Caki2 (cell line): ENCODE results near the gene RGS10. TPM values are rescaled to one million over a fixed set of nuclear protein-coding genes. Genes with fewer than 3 reads are reported as not detected.
"Not testable (repeated sequence)": the region's sequence is repeated elsewhere in the genome, so short reads cannot be mapped to it uniquely, and the experiment has no call there.

Source experiments
- DNase-seq: peaks from one replicate; pipeline ENCODE4 v3.0.0-alpha.2; 2015; ENCODE audit warnings: low read depth
- in situ Hi-C: cut with HindIII; loops from 2 replicates; pipeline ENCODE4 v1.10.0; 2016; ENCODE audit warnings: low sequenced_read_pairs, low pct_unique_long_range_greater_than_20kb, mixed read lengths
- total RNA-seq: library from RNA; depleted of rRNA; stranded (reverse); fragments of >200 nt; shearing (Covaris generic); gene quantifications from 2 replicates; pipeline ENCODE4 v1.2.3, GENCODE V29; 2014; ENCODE audit warnings: low replicate concordance

The RGS10 gene
- total RNA-seq, 1 experiment from 2014 or later = 45.8 TPM

DNA sequence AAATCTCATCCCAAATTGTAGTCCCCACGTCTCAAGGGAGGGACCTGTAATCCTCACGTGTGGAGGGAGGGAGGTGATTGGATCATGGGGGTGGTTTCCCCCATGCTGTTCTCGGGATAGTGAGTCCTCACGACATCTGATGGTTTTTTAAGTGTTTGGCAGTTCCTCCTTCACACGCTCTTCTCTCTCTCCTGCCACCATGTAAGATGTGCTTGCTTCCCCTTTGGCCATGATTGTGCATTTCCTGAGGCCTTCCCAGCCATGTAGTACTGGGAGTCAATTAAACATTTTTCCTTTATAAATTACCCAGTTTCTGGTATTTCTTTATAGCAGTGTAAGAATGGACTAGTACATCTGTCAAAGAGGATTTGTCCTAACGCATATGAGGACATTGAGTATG is 59.5 kb downstream of the RGS10 start:
- DNase-seq = no peak
- in situ Hi-C loops = no loop called here

DNA sequence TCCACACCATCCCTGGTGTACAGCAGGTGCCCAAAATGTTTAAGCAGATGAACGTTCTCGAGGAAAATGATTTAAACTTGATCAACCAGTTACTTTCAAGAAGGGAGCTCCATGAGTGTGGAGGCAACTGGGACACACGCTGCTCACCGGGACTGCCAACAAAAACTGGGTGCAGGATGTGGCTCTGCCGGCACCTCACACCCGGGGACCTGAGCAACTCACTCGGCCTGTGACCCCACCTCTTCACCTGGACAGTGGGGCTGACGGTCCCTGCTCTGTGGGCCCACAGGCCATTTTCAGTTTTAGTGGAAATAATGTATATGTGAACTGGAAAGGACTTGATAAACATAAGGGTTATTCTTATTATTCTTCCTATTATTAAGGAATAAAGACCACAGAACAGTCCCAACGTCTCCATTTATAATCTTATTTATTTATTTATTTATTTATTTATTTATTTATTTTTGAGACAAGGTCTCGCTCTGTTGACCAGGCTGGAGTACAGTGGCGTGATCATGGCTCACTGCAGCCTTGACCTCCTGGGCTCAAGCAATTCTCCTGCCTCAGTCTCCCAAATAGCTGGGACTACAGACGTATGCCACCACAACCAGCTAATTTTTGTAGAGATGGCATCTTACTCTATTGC is 60.6 kb downstream of the RGS10 start:
- in situ Hi-C loops = no loop called here
- DNase-seq = no peak

DNA sequence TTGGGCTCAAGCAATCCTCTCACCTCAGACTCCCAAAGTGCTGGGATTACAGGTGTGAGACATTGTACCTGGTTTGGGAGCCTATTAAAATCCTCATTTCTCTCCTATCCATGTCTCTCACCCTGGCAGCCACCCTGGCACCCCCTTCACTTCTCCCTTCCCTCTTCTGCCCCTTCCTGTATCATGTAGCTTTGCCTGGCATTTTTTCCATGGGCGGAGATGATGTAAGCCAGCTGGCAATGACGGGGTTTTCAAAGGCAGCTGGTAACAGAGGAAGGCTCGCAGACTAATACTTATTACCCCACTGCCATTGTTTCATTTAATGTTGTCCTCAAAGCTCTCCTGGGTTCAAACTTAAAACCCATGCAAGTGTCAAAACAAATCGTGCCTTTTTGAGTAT is 61.9 kb downstream of the RGS10 start:
- DNase-seq = no peak
- in situ Hi-C loops = no loop called here

DNA sequence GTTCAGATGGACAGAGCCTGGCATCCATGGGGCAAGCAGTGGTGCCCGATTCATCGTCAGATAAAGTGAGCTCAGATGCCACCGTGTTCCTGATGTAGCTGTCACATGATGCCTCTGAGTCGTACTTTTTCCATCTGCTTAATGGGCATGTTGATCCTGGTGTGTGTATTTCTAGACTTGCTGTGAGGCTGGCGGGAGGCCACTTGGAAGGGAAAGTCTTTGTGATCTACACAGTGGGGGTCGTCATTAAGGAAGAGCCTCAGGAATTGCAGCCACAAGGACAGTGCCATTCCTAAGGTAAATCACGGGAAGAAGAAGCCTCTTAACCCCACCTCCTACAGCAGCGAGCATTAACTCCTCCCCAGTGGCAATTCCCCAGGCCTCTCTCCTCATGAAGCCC is 63.0 kb downstream of the RGS10 start:
- in situ Hi-C loops = no loop called here
- DNase-seq = no peak

DNA sequence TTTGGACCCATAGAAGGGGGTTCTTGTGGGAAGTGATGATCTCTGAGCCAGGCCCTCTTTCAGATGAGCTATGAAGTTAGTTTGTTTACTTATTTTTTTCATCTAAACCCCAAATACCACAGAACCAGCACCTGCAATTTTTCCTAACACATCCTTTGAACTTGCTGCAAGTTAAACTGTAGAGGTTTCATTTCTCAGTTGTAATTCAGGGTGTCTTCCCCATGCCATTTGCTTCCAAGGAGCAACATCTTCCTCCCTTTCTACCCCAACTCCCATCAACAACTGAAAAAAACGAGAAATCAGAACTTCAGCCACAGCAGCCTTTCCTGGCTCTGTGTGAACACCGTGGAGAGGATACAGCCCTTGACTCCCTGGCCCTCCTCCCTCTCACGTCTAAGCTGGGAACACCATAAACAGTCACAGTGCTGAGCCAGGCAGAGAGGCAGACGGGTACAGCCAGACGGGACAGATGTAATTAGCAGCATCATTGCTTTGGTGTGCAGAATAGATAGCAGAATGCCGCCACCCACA is 63.6 kb downstream of the RGS10 start:
- DNase-seq = no peak
- in situ Hi-C loops = no loop called here

DNA sequence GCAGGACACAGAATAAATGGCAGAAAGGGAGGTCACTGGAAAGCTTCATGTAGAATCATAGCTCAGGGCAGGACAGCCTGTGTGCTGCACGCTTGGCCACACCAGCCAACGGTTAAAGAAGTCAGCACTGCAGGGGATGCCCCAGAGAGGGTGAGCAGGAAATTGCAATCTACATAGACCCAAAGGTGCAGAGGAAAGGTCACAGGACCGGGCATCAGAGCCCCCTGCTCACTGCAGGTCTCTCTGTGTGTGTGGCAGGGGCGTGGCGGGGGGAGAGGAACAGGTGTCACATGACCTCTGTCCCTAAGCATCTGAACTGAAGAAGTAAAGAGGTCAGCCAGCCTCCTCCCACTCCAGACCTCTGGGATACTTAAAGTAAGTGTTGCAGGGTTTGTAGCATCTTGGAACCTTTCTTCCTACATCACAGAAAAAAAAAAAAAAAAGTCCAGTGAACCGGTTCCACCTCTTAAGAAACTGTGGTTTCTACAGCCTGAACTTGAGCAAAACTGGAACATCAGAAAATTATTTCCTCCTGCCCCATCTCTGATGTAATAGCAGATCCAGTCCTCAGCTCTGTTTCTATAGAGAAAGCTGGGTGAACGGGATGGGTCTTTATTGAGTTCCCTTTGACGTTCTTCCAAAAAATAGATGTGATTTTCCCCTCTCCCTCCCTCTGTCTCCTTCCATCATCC is 64.3 kb downstream of the RGS10 start:
- in situ Hi-C loops = no loop called here
- DNase-seq = no peak

DNA sequence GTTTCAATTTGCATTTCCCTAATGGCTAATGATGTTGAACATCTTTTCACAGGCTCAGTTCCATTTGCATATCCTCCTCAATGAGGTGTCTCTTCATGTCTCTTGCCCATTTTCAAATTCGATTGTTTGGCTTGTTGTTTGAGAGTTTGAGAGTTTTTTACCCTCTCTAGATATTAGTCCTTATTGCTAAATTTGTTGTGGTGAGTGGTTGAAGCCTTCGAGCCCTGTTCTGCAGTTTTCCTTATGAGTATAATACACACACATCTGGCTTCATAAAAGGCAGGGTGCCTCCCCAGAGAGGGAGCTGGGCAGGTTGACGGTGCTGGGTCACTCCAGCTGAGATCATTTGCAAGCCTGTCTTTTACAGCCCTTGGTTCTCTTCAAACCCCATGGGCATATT is 65.1 kb downstream of the RGS10 start:
- in situ Hi-C loops = no loop called here
- no peak for DNase-seq

DNA sequence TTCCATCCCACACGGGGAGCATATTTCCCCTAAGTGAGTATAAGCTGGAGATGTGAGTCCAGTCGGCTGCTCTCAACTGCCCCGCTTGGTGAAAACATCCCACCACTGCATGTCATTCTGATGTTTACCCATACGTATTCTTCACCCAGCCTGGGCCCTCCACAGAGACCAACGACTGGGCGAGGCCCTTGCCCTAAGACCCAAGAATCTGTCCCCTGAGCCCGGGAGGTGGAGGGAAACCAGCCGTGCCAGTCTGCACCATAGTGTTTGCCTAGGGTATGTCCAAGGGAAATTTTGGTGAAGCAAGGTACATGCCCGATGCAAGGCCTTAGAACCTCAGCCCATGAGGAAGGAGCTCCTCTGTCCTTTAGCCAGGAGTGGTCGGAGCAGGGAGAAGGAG is 67.9 kb downstream of the RGS10 start:
- DNase-seq = no peak
- in situ Hi-C loops = no loop called here

DNA sequence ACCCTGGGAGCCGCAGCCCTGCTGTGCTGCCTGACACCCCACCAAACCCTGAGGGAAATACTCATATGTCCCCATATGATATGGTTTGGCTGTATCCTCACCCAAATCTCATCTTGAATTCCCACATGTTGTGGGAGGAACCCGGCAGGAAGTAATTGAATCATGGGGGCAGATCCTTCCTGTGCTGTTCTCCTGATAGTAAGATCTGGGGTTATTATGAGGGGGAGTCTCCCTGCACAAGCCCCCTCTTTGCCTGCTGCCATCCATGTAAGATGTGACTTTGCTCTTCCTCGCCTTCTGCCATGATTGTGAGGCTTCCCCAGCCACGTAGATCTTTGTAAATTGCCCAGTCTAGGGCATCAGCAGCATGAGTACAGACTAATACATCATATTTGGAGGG is 68.7 kb downstream of the RGS10 start:
- no peak for DNase-seq
- in situ Hi-C loops = no loop called here

DNA sequence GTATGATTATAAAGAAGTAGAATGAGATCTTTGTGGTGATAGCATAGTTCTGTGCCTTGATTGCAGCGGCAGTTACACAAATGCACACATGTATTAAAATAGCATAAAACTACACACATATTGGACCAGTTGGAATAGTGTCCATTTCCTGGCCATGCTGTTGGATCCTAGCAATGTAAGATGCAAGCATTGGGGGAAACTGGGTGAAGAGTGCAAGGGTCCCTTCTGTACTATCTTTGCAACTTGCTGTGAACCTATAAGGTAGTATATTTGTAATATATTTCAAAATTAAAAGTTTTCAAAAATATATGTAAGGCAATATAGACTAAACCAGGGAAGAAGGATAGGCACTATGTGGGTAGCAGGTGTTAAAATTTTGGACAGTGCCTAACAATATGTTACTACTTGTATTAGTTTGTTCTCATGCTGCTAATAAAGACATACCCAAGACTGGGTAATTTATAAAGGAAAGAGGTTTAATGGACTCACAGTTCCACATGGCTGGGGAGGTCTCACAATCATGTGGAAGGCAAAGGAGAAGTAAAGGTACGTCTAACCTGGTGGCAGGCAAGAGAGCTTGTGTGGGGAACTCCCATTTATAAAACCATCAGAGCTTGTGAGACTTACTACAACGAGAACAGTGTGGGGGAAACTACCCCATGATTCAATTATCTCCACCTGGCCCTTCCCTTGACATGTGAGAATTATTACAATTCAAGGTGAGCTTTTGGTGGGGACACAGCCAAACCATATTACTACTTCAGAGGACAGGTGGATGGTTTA is 71.4 kb downstream of the RGS10 start:
- in situ Hi-C loops = no loop called here
- DNase-seq = no peak

DNA sequence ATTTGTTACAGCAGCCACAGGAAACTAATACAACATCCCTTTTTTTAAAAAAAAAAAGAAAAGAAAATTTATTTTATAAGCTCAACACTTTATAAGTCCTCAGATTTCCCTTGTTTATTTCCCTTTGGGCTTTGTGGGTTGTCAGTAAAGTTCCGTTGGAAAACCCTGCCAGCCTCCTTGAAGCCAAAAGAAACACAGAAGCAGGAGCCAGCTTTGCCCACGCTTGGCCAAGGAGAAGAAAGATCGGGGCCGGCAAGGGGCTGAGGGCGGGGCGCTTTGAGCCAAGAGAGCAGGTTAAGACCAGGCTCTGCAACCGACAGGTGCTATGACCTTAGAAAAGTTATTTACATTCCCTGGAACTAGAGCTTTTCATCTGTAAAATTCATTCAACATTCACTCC is 72.7 kb downstream of the RGS10 start:
- in situ Hi-C loops = no loop called here
- DNase-seq = no peak

DNA sequence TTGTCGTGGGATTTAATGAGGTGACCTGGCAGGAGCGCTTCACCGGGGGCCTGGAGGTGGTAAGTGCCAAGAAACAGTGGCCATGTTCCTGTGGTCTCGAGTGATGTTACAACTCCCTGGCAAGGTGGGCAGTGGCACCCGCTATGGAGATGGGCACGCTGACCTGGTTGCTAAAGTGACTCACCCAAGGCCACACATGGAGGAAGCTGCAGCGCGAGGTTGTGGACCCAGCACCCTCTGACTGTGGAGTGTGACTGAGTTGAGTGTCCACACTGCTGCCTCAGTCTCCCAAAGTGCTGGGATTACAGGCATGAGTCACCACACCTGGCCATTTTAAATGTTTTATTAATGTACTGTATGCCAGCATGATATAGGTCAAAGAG is 73.2 kb downstream of the RGS10 start:
- DNase-seq = no peak
- in situ Hi-C loops = no loop called here

DNA sequence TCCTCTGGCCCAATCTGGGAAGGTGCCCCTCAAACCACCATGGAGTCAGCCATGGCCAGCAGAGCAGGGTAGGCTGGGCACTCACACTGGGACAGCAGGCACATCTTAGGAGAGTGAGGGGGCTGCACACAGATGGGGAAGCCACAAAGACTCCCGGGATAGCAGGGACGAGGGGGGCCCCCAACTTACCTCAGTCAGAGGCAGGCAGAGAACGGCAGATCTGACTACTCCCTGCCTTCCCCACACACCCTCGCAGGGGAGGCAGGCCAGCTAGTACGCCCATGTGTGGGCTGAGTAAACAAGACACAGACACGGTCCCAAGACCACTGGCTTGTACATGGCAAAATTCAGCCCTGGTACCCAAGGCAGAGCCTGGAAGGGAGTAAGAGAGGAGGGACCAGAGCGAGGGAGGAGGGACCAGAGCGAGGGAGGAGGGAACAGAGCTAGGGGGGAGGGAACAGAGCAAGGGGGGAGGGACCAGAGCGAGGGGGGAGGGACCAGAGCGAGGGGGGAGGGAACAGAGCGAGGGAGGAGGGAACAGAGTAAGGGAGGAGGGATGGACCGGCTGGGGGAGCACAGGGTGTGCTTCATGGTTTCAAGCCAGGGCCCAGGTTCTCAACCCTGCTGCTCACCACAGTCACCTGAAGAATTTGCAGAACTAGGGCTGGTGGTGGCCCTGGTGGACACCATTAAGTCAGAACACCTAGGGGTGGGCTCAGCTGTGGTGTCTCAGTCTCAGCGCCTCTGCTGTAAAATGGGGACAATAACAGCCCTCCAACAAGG is 73.8 kb downstream of the RGS10 start:
- DNase-seq = no peak
- in situ Hi-C loops = no loop called here

DNA sequence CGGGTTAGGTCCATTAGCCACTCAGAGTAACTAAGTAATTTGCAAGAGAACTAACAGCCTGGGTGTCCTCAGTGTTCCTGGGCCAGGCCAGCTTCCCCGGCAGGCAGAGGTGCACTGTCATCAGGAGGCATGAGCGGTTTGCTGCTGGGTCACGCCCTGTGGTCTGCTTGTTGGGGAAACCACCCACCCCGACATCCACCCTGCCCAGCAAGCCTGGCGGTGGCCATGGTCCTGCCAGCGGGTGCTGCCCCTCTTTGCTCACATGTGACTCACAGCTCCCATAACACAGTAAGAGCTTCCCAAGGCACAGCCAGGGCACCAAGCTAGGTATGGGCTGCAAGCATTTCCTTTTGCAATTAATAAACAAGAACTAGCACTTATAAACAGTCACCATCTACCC is 75.9 kb downstream of the RGS10 start:
- in situ Hi-C loops = no loop called here
- peak; percentile 40 for DNase-seq

DNA sequence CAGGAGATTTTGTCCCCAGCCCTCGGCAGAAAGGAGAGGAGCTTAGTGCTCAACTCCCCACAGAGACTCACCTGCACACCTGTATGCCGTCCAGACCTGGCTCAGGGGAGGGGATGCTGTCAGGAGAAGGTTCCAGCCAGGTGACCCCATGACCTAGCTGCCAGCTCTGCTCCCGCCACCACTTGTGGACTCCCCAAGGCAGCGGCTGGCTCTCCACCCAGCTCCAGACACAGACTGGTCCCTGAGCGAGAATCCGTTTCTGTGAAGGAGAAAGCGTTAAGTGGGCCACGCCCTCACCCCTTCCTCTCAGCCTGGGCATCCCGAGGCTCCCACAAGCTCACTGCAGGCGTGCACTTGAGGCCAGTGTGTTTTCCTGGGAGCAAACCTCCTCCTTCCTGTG is 76.4 kb downstream of the RGS10 start:
- no peak for DNase-seq
- in situ Hi-C loops = no loop called here

DNA sequence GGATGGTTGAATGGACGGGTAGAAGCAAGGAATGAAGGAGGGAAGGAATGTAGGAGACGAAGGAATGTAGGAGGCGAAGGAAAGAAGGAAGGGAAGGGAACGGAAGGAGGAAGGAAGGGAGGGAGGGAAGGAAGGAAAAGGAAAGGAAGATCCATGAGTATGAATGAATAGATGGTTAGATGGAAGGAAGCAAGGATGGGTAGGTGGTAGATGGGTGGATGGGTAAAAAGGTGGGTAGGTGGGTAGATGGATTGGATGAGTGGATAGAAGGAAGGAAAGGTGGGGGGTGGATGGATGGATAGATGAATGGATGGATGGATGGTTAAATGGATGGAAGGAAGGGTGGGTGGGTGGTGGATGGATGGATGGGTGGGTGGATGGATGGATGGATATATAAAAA is 77.4 kb downstream of the RGS10 start:
- DNase-seq = no peak
- in situ Hi-C loops = no loop called here

DNA sequence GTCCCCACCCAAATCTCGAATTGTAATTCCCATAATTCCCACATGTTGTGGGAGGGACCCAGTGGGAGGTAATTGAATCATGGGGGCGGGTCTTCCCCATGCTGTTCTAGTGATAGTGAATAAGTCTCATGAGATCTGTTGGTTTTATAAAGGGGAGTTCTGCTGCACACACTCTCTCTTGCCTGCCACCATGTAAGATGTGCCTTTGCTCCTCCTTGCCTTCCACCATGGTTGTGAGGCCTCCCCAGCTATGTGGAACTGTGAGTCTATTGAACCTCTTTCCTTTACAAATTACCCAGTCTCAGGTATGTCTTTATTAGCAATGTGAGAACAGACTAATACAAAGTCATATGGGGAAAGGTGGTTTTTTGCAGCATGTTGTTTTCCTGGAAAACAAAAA is 79.3 kb downstream of the RGS10 start:
- in situ Hi-C loops = not testable (repeated sequence)

DNA sequence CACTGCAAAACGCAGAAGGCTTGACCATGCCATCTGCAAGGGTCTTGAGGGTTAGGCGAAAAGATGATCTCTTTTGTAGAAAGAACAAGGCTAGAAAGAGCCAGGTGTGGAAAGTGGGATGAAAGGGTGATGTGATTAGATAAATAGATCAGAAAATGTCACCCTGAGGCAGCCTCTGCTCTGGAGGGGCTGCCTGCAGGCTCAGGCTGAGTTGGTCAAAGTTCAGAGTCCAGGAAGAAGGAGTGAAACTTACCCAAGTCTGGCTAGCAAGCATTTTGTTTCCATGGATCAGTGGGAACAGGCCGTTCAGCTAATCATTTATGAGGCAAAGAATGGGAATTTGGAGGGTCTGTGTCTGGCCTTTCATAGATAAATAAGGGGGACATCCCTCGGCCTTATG is 79.7 kb downstream of the RGS10 start:
- in situ Hi-C loops = no loop called here

More for the DNA sequence above, 79.3 kb downstream of the RGS10 start:
- DNase-seq = not testable (repeated sequence)

DNA sequence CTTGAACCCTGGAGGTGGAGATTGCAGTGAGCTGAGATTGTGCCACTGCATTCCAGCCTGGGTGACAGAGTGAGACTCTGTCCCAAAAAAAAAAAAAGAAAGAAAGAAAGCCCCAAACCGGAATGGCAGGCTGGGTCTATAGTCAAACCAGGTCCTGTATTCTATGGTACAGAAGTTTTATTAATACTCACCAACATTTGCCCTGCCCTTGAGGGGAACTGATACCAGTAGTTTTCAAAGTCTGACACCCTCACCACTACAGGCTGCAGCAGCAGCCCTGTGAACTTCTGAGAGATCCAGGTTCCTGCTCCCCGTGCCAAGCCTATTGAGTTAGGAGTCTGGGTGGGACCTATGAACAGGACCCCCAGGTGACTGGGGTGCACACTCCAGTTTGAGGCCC is 80.6 kb downstream of the RGS10 start:
- no peak for DNase-seq
- in situ Hi-C loops = no loop called here

More for the DNA sequence above, 79.7 kb downstream of the RGS10 start:
- no peak for DNase-seq
